GM18517 (cell line): Measurements from ENCODE around the gene CATSPERE.

Experiments
- ATAC-seq: cut with Tn5 transposase; IDR thresholded peaks from one replicate; pipeline ENCODE4 v1.9.1; 2021; ENCODE audit warnings: mild to moderate bottlenecking, moderate library complexity; ENCODE audit not compliant: unreplicated experiment

The CATSPERE gene

DNA sequence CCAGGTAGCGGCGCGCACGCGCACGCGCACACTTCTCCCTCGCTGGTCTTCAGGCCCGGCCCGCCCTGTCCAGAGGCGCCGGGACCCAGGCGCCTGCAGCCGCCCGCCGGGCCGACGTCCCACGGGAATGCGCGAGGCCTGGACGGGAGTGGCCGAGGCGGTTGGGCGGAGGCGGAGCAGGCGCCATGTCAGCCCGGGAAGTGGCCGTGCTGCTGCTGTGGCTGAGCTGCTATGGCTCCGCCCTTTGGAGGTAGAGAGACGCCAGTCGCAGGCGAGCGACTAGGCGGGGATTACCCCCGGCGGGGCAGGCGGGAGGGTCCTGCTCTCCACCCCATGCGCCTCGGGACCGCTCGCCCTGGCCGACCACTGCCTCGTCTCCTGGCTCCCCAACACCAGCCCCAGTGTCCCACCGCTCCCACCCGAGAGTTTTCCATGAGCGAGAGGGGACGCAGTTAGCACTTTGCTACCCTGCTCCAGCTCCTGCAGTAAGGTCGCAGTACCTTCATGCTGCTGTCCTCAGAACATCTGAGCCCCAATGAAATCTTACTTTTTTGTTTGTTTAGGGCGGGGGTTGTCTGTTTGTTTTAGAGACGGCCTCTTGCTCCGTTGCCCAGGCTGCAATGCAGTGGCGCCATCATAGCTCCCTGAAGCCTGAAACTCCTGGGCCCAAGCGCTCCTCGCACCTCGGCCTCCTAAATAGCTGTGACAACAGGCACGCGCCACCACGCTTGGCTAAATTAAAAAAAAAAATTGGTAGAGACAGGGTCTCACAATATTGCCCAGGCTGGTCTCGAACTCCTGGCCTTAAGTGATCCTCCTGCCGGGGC lies at the start of gene CATSPERE:
CATSPERE (plus strand) TSS at position 29 of the 827 bp plus-strand sequence; CDS start at position 186, 157 bp downstream.
- peak; percentile 98 for ATAC-seq

DNA sequence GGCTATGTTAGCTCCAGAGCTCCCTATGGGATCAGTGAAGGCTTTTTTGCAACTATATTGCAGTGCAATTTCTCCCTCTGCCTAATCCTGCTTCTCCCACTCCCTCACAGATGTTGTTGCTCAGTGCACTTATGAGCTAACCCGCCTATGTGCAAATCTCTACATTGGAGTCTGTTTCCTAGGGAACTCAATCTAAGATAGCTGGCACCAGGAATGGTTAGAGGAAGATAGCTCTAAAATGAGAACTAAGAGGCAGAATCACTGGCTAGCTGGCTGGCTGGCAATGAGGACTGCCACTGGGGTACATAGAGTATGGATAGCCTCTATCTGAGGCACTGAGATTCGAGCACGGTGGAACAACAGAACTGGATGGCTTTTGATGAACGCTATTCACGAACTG lies 48.9 kb upstream of the CATSPERE start:
- ATAC-seq = no peak

DNA sequence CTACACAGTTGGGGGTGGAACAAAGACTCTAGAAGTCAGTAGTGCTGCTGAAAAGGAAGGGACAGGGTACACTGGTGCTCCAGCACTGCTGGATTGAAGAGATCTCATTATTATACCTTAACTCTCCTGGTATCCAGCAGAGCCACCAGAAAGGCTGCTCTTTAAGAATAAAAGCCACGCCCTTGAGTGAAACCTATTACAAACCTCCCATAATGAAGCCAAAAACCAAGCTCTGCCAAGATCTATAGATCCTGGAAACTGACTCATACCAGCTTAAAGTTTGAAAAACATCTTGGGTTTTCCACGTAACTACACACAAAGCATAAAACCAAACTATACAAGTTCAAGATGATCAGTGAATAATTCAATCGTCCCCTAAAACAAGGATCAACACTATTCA lies 47.3 kb upstream of the CATSPERE start:
- ATAC-seq = no peak

GRCh38 chr1:244414543-244414942 lies 46.5 kb upstream of the CATSPERE start:
- no peak for ATAC-seq

DNA sequence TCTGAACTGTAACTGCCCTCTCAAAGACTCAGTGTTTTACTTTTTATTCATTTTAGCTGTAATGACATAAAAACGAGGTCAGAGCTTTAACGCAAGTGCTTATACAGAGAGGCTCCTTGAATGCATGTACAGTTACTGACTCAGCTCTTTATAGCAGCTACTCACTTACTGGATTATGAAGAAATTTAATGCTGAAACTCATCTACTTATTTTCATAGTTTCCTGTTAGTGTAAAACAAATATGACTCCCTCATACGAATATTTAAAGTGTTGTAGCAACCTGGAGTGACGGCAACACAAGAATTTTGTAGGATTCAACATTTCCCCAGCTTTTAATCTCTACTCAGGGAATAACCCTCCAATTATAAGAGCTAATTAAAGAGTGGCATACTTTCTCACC lies 42.0 kb upstream of the CATSPERE start:
- no peak for ATAC-seq

DNA sequence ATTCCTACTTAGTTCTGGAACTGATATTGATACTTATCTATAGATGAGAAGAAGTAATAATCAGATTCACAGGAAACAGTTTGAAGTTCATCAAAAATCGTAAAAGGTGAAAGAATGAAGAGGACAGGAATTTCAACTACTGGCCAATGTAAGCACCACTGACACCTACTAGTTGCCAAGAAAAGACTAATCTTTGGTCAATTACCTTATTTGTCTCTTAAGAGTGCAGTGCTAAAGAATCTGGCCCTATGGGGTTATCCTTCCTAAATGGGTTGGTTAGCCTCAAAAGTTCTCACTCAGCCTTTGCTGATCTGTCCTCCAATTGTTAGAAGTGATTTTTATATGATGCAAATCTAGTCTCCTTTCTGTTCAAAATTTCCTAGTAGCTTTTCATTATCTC lies 38.9 kb upstream of the CATSPERE start:
- ATAC-seq = no peak

- ATAC-seq = no peak
These were observed 36.3 kb upstream of the CATSPERE start for GRCh38 chr1:244424649-244425334.

- ATAC-seq = no peak
These were observed 33.4 kb upstream of the CATSPERE start for GRCh38 chr1:244427647-244428046.

DNA sequence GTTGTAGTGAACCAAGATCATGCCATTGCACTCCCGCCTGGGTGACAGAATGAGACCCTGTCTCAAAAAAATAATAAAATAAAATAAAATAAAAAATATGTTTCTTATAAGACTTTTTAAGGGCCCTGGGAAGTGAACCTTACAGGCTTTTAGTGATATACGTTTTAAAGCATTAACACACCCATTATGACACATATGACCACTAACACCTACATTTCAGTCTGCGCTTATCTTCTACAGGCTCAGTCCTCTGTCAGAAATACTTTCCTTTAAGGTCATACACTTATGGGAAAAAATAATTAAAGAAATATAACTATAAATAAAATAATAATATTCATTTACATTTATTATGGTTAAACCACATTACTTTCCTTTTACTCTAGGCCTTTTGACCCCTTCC lies 31.3 kb upstream of the CATSPERE start:
- ATAC-seq = no peak

DNA sequence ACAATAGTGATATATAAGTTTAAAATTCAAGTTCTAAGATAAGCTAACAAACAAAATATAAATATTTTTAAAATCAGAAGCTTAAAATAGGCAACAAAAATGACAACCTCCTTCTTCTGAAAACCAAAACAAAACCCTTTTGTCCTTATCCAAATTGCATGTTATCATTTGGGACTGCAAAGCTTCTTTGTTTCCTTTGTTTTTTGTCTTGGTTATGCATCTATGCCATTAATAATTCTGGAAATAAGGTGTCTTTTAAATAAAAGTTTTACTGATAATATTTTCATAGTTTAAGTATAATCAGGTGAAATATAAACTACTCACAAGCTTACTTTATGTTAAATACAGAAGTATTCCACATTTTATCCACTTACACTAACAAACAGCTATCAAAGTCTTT lies 29.9 kb upstream of the CATSPERE start:
- no peak for ATAC-seq

- ATAC-seq = no peak
These were observed 25.4 kb upstream of the CATSPERE start for GRCh38 chr1:244435562-244436205.

GRCh38 chr1:244436336-244437085 lies 24.6 kb upstream of the CATSPERE start:
- ATAC-seq = no peak

GRCh38 chr1:244437086-244437468 lies 24.0 kb upstream of the CATSPERE start:
- no peak for ATAC-seq

DNA sequence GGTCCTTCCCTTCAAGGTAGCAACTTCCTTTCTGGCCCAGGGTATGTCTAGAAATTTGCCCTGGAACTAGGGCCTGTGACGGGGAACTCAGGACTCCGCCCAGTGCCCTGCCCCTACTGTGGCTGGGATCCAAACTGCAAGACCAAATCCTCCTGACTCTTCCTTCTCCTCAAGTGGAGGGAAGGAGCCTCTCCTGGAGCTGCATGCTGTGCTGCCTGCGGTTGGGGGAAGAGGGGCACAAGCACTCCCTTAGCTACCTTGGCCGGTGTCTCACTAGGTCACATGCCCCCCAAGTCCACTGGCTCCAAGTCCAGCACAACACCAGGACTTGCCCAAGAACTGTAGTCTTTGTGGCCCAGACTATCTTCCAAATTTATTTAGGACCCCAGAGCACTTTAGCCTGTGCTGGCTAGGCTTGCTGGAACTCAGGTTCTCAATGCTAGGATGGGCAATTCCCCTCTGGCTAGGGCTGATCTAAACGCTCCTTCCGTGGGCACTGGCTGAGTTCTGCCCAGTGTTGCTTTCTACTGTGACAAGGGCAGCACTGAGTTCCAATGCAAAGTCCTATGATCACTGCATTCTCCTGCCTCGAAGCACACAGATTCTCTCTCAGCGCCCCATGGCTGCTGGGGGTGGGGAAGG lies 21.6 kb upstream of the CATSPERE start:
- no peak for ATAC-seq

- no peak for ATAC-seq
These were observed 18.2 kb upstream of the CATSPERE start for GRCh38 chr1:244442850-244443249.

DNA sequence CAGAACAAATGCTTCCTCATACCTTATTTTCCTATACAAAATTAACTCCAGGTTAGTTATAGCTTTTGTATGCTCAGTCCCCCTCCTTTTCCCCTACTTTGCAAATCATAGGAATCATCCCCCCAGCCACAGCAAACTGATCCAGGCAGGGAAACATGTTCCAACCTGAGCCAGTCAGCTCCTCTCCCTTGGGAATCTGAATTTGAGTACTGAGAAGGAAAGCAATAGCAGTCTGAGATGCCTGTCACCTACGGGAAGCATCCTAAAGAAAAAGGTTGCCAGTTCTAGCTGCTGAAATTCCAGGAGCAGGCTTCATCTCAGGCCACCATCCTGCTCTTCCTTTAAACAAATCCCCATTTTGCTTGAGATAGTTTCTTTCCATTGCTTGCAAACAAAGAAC lies 16.2 kb upstream of the CATSPERE start:
- ATAC-seq = no peak

- ATAC-seq = no peak
These were observed 15.5 kb upstream of the CATSPERE start for GRCh38 chr1:244445320-244446181.

DNA sequence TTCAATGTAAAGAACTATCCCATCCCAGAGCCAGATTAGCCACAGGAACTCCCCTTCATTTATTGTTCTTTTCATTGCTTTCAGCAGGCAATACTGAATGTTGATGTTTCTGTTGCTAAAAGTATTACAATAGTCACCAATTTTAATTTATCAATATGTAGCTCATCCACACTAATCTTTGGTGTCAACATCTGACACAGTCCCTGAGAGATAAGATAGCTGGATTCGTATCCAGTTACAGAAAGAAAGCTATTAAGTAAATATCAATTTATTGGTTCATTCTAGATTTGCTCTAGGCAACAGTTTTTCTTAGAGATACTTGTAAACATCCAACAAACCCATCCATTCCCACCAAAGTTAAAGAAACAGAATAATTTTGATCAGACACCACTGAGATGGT lies 14.0 kb upstream of the CATSPERE start:
- no peak for ATAC-seq

GRCh38 chr1:244447552-244447951 lies 13.5 kb upstream of the CATSPERE start:
- ATAC-seq = no peak
